HK-2 (cell line): Measurements from ENCODE around the gene CHDH.
A peak's percentile ranks its signal among the peaks of the same experiment; 100 is the strongest.

Source experiments
- DNase-seq: peaks from one replicate; pipeline ENCODE4 v3.0.0-alpha.2; 2018; ENCODE audit not compliant: unreplicated experiment

Gene CHDH

GRCh38 chr3:53850895-53851294, 4.7 kb upstream of the CHDH start:
- DNase-seq = no peak

- DNase-seq = no peak
Observed at GRCh38 chr3:53849916-53850315, 3.7 kb upstream of the CHDH start.

- DNase-seq = no peak
Observed at GRCh38 chr3:53846851-53847155, 584 bp upstream of the CHDH start.

- no peak for DNase-seq
Observed at GRCh38 chr3:53845881-53846133, 412 bp downstream of the CHDH start.

- DNase-seq = peak; percentile 38
Observed at GRCh38 chr3:53845103-53845880, 927 bp downstream of the CHDH start.

GRCh38 chr3:53844262-53845102, 1.7 kb downstream of the CHDH start:
- DNase-seq = peak; percentile 5

- no peak for DNase-seq
Observed at GRCh38 chr3:53843195-53844177, 2.7 kb downstream of the CHDH start.

- no peak for DNase-seq
Observed at GRCh38 chr3:53842436-53843194, 3.6 kb downstream of the CHDH start.

GRCh38 chr3:53841296-53841695, 4.9 kb downstream of the CHDH start:
- DNase-seq = no peak

GRCh38 chr3:53837331-53837730, 8.9 kb downstream of the CHDH start:
- DNase-seq = no peak

- DNase-seq = no peak
Observed at GRCh38 chr3:53836084-53836872, 9.9 kb downstream of the CHDH start.

- DNase-seq = no peak
Observed at GRCh38 chr3:53835257-53835656, 11.0 kb downstream of the CHDH start.

GRCh38 chr3:53834429-53835095, 11.7 kb downstream of the CHDH start:
- no peak for DNase-seq

GRCh38 chr3:53833700-53834099, 12.5 kb downstream of the CHDH start:
- no peak for DNase-seq

- DNase-seq = no peak
Observed at GRCh38 chr3:53833053-53833645, 13.1 kb downstream of the CHDH start.

- no peak for DNase-seq
Observed at GRCh38 chr3:53830944-53831343, 15.3 kb downstream of the CHDH start.

GRCh38 chr3:53829605-53830004, 16.6 kb downstream of the CHDH start:
- no peak for DNase-seq

- DNase-seq = no peak
Observed at GRCh38 chr3:53828581-53828980, 17.6 kb downstream of the CHDH start.

GRCh38 chr3:53826048-53826447, 20.2 kb downstream of the CHDH start:
- DNase-seq = no peak

GRCh38 chr3:53824795-53825194, 21.4 kb downstream of the CHDH start:
- DNase-seq = no peak
